Caki2 (cell line): ENCODE data around the gene F12. TPM values are rescaled to one million over a fixed set of nuclear protein-coding genes. Genes with fewer than 3 reads are reported as not detected.

ENCODE experiments used
- DNase-seq: peaks from one replicate; pipeline ENCODE4 v3.0.0-alpha.2; 2015; ENCODE audit warnings: low read depth
- in situ Hi-C: cut with HindIII; loops from 2 replicates; pipeline ENCODE4 v1.10.0; 2016; ENCODE audit warnings: low sequenced_read_pairs, low pct_unique_long_range_greater_than_20kb, mixed read lengths
- total RNA-seq: library from RNA; depleted of rRNA; stranded (reverse); fragments of >200 nt; shearing (Covaris generic); gene quantifications from 2 replicates; pipeline ENCODE4 v1.2.3, GENCODE V29; 2014; ENCODE audit warnings: low replicate concordance; rRNA removed

F12 gene
- total RNA-seq, 1 experiment from 2014 or later = 39.4 TPM

- in situ Hi-C loops = no loop called here
- DNase-seq = no peak
These were observed 56.3 kb downstream of the F12 start for GRCh38 chr5:177353093-177353492.

Other genes with a start within 250 kb of the F12 start
- 53.9 and 65.9 TPM in 2 replicates for gene RAB24, start 105.8 kb downstream of the F12 start, total RNA-seq
- gene PRELID1, start 105.8 kb downstream of the F12 start, total RNA-seq = 459 and 533 TPM in 2 replicates
- 69.8 and 72.2 TPM in 2 replicates for gene MXD3, start 97.7 kb downstream of the F12 start, total RNA-seq
- 602 and 647 TPM in 2 replicates for gene LMAN2, start 57.9 kb downstream of the F12 start, total RNA-seq
- 97.6 and 107 TPM in 2 replicates for gene RGS14, start 51.6 kb downstream of the F12 start, total RNA-seq
- 0.64 and 1.5 TPM in 2 replicates for gene SLC34A1, start 25.1 kb downstream of the F12 start, total RNA-seq
- not detected in 2 replicates for gene PFN3, start 8.9 kb downstream of the F12 start, total RNA-seq
- gene GRK6, start 17.1 kb upstream of the F12 start, total RNA-seq = 60.9 and 65.2 TPM in 2 replicates
- gene PRR7, start 37.2 kb upstream of the F12 start, total RNA-seq = 49.8 and 50.5 TPM in 2 replicates
- 148 and 175 TPM in 2 replicates for gene DBN1, start 64.1 kb upstream of the F12 start, total RNA-seq
- 188 and 198 TPM in 2 replicates for gene PDLIM7, start 88.0 kb upstream of the F12 start, total RNA-seq
- 0.57 and 0.72 TPM in 2 replicates for gene DOK3, start 100.3 kb upstream of the F12 start, total RNA-seq
- gene DDX41, start 107.4 kb upstream of the F12 start, total RNA-seq = 145 and 172 TPM in 2 replicates
- 29.2 and 33.6 TPM in 2 replicates for gene FAM193B, start 145.0 kb upstream of the F12 start, total RNA-seq
- gene TMED9, start 182.6 kb upstream of the F12 start, total RNA-seq = 291 and 366 TPM in 2 replicates
- gene B4GALT7, start 190.6 kb upstream of the F12 start, total RNA-seq = 90.2 and 101 TPM in 2 replicates